ENCODE measurements around the gene SMAD6.

DNA sequence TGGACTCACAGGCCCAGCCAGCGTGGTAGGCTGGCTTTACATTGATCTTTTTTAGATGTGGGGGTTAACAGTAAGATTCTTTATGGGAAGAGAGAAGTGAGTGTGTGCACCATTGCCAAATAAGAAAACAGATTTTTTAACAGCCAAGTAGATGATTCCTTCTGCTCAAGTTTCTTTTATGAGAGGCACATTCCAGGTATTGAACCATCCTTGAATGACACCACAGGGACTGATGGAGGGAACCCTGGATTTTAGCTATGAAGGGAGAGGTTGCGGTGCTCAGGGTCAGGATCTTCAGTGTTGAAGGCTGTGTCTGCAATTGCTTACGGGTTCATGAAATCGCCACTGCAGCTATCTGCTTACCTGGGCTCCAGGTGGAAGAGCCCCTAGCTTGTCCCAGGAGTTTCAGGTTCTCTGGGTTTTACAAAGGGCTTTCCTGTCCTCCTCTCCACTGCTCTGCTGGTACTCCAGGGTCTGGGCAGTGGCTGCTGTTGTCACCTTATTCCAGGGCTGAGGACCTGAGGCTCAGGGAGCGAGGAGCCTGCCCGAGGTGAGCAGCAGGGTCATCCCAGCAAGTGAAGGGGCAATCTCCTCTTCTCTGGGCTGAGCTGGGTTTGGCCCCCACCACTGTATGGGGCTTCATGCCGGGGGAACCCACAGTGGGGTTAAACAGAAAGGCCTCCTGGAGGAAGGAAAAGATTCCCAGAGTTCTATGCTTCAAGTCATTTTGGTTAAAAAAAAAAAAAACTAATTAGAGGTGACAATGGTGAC lies 53.4 kb downstream of the SMAD6 start:
- TF ChIP-seq XRCC5 (IDR thresholded peaks at IDR 0.05; ENCODE audit: low read depth, low read length) (no peak), PHF8 (IDR thresholded peaks at IDR 0.05; ENCODE audit: borderline replicate concordance, low read length) (no peak)

Measured in K562 (cell line).